Mucosa of rectum (tissue), 2 donors: ENCODE data around the gene PTAR1.
"Not testable (repeated sequence)": the region's sequence is repeated elsewhere in the genome, so short reads cannot be mapped to it uniquely, and the experiment has no call there.

Experiments used
- H3K27ac ChIP-seq, 2 donors: one replicate each; pipeline ENCODE4 v1.7.0; 2013; ENCODE audit warnings: inconsistent platforms in 2 of 2, low read depth in 2 of 2, low read length in 2 of 2
- H3K27me3 ChIP-seq, 2 donors: one replicate each; pipeline ENCODE4 v1.7.0; 2013; ENCODE audit warnings: low read length in 2 of 2; ENCODE audit not compliant: control insufficient read depth in 2 of 2, insufficient read depth in 2 of 2
- H3K36me3 ChIP-seq, 2 donors: one replicate each; pipeline ENCODE4 v1.7.0; 2013; ENCODE audit warnings: low read length in 2 of 2; ENCODE audit not compliant: control insufficient read depth in 2 of 2, insufficient read depth in 2 of 2
- H3K4me1 ChIP-seq, 2 donors: one replicate each; pipeline ENCODE4 v1.7.0; 2013; ENCODE audit warnings: low read length in 2 of 2, mild to moderate bottlenecking in 1 of 2; ENCODE audit not compliant: control insufficient read depth in 2 of 2, insufficient read depth in 2 of 2
- H3K4me3 ChIP-seq, 2 donors: one replicate each; pipeline ENCODE4 v1.7.0; 2013; ENCODE audit warnings: low read length in 2 of 2
- H3K9ac ChIP-seq, 2 donors: one replicate each; pipeline ENCODE4 v1.7.0; 2013; ENCODE audit warnings: low read length in 2 of 2, low read depth in 1 of 2, mild to moderate bottlenecking in 1 of 2
- H3K9me3 ChIP-seq, 2 donors: one replicate each; pipeline ENCODE4 v1.7.0; 2013; ENCODE audit warnings: low read length in 2 of 2; ENCODE audit not compliant: control insufficient read depth in 2 of 2
- donor health status: healthy.
- donor health status: Normal muscosa, but diverticular disease.

The PTAR1 gene

DNA sequence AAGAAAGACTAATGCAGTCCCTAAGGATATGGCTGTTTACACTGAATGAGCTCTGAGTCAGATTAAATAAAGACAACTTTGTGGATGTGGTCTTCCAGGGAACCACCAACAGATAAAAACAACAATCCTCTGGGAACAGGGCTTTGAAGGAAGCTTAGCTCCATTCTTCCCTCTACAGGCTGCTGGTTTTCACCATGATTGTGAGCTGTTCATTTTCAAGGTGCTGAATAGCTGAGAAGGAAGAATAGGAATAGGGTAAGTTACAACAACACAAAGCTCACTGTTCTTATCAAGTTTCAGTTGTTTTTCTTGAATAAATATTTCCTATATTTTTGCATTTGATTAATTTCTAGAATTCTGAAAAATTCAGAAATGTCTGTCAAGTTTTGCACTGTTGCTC is 25.9 kb upstream of the PTAR1 start:
- no peak overlapping the region for H3K4me3 ChIP-seq
- no peaks in the 10 kb centered on the region for H3K4me1 ChIP-seq
- no peaks in the 10 kb centered on the region for H3K27me3 ChIP-seq
- H3K9ac ChIP-seq, result no peak overlapping the region
- H3K36me3 ChIP-seq, result no peaks in the 10 kb centered on the region
- no peak overlapping the region for H3K27ac ChIP-seq
- no peaks in the 10 kb centered on the region for H3K9me3 ChIP-seq

DNA sequence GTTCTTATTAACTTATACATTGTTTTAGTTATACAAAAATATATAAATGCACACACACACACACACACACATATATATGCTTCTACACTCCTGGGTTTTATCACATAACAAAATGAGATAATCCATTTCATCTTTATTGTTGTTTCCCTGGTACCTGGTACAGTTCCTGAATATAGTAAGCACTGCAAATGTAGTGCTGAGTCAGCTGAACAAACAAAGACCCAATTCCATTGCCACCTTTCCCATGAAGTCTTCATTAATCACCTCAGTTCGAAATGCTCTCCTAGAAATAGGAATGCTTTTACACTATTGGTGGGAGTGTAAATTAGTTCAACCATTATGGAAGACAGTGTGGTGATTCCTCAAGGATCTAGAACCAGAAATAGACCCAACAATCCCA is 13.4 kb upstream of the PTAR1 start:
- Histone ChIP-seq H3K9me3 (no peaks in the 10 kb centered on the region), H3K27ac (no peak overlapping the region), H3K4me1 (no peaks in the 10 kb centered on the region), H3K4me3 (no peak overlapping the region), H3K9ac (no peak overlapping the region), H3K36me3 (no peaks in the 10 kb centered on the region), H3K27me3 (no peaks in the 10 kb centered on the region)

DNA sequence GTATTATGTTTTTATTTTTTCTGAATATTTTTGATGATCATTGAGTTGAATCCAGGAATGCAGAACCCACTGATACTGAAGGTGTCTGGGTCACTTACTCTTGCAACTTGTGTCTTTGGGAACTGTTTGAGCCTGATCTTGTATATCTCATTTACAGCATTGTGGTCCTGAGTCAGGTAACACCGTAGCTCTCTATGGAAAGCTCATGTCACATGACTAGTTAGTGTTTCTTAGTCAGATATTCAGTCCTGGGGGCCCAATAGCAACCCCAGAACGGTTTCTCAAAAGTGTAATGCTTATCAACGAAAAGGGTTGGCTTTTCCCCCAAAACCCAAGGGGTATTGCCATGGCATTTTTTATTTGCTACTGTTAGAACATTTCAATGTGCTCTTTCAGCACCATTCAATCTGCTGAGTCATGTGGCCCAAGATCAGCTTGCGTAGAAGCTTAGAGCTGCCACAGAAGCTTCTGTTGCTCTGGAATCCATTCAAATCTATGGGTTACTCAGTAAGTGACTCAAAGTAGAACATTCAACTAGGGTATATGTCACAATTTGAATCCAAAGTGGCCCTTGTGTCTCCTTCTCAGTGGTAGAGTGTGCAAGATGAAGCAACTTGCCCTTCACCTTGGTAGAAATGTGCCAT is 12.1 kb upstream of the PTAR1 start:
- Histone ChIP-seq H3K4me3 (no peak overlapping the region), H3K27me3 (no peaks in the 10 kb centered on the region), H3K36me3 (no peaks in the 10 kb centered on the region), H3K9ac (no peak overlapping the region), H3K9me3 (no peaks in the 10 kb centered on the region), H3K4me1 (no peaks in the 10 kb centered on the region), H3K27ac (no peak overlapping the region)

DNA sequence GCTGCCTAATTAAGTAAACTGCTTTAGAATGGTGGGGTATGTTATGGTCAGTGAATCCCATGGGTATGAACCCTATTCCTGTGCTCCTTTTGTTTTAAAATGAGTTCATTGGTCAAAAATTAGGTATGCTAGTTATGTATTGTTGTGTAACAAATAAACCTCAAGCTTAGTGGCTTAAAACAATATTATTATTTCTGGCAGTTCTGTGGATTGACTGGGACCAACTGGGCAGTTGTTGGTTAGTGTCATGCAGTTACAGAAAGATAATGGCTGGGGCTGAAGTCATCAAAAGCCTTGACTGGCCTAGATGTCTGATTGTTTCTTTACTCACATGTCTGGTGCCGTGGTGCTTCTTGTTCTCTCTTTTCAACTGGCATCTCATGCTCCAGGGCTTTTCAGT is 8.9 kb upstream of the PTAR1 start:
- no peaks in the 10 kb centered on the region for H3K27me3 ChIP-seq
- H3K9ac ChIP-seq, result no peak overlapping the region

DNA sequence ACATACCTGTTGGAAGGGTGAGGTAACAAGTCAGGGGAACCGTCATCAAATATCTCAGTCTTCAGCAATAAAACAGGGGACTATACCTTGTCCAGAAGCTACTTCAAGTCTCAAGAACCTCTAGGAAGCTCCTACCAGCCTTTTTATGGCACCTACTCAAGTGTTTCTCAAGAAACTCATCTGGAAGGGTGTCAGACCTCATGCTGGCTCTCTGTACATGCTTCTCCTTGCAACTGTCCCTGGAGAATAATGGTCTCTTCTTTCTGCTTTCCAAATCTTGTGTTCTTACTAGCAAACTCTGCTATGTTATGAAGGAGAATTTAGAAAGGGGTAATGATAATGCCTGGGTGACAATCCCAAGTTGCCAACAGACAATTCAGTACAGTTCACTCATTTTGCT is 8.3 kb upstream of the PTAR1 start:
- H3K4me3 ChIP-seq, result no peak overlapping the region
- no peak overlapping the region for H3K27ac ChIP-seq
- H3K9me3 ChIP-seq, result no peaks in the 10 kb centered on the region
- no peak overlapping the region for H3K9ac ChIP-seq
- H3K4me1 ChIP-seq, result no peaks in the 10 kb centered on the region
- H3K36me3 ChIP-seq, result no peaks in the 10 kb centered on the region
- H3K27me3 ChIP-seq, result no peaks in the 10 kb centered on the region

More for the DNA sequence above, 8.9 kb upstream of the PTAR1 start:
- Histone ChIP-seq H3K27ac (no peak overlapping the region), H3K9me3 (no peaks in the 10 kb centered on the region), H3K36me3 (no peaks in the 10 kb centered on the region), H3K4me3 (no peak overlapping the region), H3K4me1 (no peaks in the 10 kb centered on the region)

DNA sequence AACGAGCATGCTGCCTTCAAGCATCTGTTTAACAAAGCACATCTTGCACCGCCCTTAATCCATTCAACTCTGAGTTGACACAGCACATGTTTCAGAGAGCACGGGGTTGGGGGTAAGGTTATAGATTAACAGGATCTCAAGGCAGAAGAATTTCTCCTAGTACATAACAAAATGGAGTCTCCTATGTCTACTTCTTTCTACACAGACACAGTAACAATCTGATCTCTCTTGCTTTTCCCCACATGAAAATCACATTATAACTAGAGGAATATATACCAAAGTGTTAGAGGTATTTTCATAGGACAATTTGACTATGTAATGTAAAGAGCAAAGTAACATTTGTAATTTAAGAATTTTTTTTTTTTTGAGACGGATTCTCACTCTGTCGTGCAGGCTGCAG is 4.1 kb upstream of the PTAR1 start:
- H3K36me3 ChIP-seq, H3K27me3 ChIP-seq, H3K27ac ChIP-seq, H3K9ac ChIP-seq, H3K9me3 ChIP-seq, H3K4me1 ChIP-seq, H3K4me3 ChIP-seq: not testable (repeated sequence)

DNA sequence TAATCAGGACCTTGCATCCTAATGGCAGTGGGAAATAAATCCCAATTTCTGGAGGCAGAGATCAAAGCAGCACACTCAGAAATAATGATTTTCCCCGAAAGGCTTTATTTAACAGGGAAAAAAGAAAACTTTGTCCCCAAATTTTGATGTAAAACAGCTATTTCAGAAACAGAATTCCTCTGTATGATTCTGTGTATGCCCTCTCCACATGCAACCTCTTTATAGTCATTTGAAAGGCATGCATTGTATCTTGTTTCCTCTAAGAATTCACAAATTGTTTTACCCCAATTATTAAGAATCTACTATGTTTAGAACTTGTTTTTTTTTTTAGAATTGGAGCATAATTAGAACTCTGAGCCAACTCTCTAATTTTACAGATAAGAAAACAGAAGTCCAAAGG is 2.7 kb upstream of the PTAR1 start:
- Histone ChIP-seq H3K27ac (no peak overlapping the region), H3K4me3 (no peak overlapping the region), H3K27me3 (no peaks in the 10 kb centered on the region), H3K9me3 (no peaks in the 10 kb centered on the region), H3K9ac (no peak overlapping the region), H3K36me3 (no peaks in the 10 kb centered on the region), H3K4me1 (peaks cover 4 to 10% of the 10 kb centered on the region in 2 donors)

DNA sequence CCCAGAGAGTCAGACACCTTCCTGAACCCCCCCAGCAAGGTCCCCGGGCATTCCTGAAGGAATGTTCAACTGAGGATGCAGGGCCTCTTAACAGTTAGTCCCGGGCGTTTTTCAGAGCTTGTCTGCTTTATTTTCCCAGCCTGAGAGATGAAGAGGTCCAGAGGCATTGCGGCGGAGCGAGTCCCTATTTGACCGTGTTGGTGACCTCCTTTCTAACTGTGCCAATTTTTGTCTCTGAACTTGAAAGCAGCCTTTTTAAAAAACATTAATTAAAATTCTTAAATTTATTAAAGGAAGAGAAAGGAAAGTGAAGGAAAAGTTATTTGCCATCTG is 433 bp upstream of the PTAR1 start:
- peak overlapping the region; percentile 68 to 90 for H3K4me3 ChIP-seq
- H3K9ac ChIP-seq, result peak overlapping the region; percentile 1 to 87
- no peaks in the 10 kb centered on the region for H3K27me3 ChIP-seq
- no peaks in the 10 kb centered on the region for H3K36me3 ChIP-seq
- H3K9me3 ChIP-seq, result no peaks in the 10 kb centered on the region
- peaks cover 6 to 16% of the 10 kb centered on the region in 2 donors for H3K4me1 ChIP-seq
- H3K27ac ChIP-seq, result peak overlapping the region; percentile 77 to 95

DNA sequence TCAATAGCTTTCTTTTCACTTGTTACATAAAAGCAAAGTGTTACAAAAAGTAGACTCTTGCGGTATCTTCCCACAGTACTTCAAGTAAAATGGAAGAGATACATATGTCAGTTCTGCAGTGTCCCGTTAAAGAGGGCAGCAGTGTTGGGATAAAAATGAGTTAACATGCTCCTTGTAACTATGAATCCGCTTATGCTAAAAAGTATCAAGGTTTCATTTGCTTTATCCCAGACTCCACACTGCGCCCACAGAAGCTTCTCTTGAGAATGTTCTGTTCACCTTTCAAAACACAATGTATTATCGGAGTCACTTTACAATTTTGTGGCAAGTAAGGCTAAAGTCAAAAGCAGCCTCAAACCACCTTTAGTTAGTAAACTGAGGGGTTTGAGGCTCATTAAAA is 790 bp downstream of the PTAR1 start:
- H3K4me1 ChIP-seq, result peaks cover 6 to 16% of the 10 kb centered on the region in 2 donors
- H3K27me3 ChIP-seq, result no peaks in the 10 kb centered on the region
- H3K27ac ChIP-seq, result peak overlapping the region; percentile 92 to 95
- no peaks in the 10 kb centered on the region for H3K36me3 ChIP-seq
- H3K9me3 ChIP-seq, result no peaks in the 10 kb centered on the region
- H3K9ac ChIP-seq, result peak overlapping the region; percentile 87
- H3K4me3 ChIP-seq, result peak overlapping the region; percentile 68 to 90

DNA sequence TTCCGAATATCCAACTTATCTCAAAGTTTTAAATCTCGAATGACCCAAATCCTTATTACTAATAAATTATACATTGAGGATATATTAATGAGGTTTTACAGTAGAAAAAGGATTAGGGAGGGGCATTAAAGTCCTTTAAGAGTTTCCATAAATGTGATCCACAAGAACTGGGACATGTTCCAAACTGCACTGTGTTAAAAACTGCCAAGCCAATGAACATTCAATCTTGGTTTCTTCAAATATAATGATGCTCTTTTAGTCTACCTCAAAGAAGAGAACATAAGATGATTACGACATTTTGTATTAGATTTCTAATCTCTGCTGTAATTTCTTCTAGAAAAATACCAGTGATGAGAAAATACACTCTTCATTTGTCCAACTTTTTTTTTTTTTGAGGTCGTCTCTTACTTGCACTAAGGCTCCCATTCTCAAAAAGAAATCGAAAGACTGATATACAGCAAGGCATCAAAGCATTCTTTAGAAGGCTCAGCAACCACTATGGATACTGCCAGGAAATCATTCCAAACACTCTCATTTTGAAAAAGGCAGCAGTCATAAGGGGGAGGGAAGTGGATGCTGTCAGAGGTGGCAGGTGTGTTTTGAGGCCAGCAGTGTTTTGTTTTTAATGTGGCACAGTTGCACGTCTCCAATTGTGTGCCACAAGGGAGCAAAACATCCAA is 1.7 kb downstream of the PTAR1 start:
- Histone ChIP-seq H3K27ac (no peak overlapping the region), H3K36me3 (no peaks in the 10 kb centered on the region), H3K4me1 (peaks cover 6 to 16% of the 10 kb centered on the region in 2 donors), H3K9me3 (no peaks in the 10 kb centered on the region), H3K9ac (peak overlapping the region in 1 of 2 donors; percentile 43), H3K27me3 (no peaks in the 10 kb centered on the region), H3K4me3 (peak overlapping the region; percentile 68 to 90)
